WTC11 (cell line): Measurements from ENCODE around the gene CD82.

ENCODE experiments used
- CBFB ChIP-seq: sonication (generic); formaldehyde crosslinking; IDR thresholded peaks from 2 replicates; pipeline ENCODE4 v1.8.1; 2022; ENCODE audit warnings: mild to moderate bottlenecking, low read depth, missing genetic modification reagents
- ELF4 ChIP-seq: sonication (generic); formaldehyde crosslinking; IDR thresholded peaks from 2 replicates; pipeline ENCODE4 v1.8.1; 2022; ENCODE audit warnings: low read depth, mild to moderate bottlenecking, moderate library complexity, missing genetic modification reagents
- JUN ChIP-seq: sonication (generic); formaldehyde crosslinking; IDR thresholded peaks from 2 replicates; pipeline ENCODE4 v1.8.0; 2023; ENCODE audit warnings: mild to moderate bottlenecking, missing genetic modification reagents
- NR3C1 ChIP-seq: sonication (generic); formaldehyde crosslinking; conservative IDR thresholded peaks from 2 replicates; pipeline ENCODE4 v1.8.1; 2023; ENCODE audit warnings: low read depth, mild to moderate bottlenecking, missing genetic modification reagents
- TF ChIP-seq, protein P1 (sequence below): fragments of 200-600 bp; IDR thresholded peaks from 2 replicates; pipeline ENCODE4 v1.8.0; 2022; ENCODE audit warnings: antibody characterized with exemption
- TF ChIP-seq, protein P2 (sequence below): sonication (generic); formaldehyde crosslinking; IDR thresholded peaks from 2 replicates; pipeline ENCODE4 v1.8.1; 2023; ENCODE audit warnings: mild to moderate bottlenecking, missing genetic modification reagents, moderate library complexity
- TF ChIP-seq, protein P3 (sequence below): sonication (generic); formaldehyde crosslinking; IDR thresholded peaks from 2 replicates; pipeline ENCODE4 v1.8.0; 2022; ENCODE audit warnings: mild to moderate bottlenecking, missing genetic modification reagents
- TF ChIP-seq, protein P4 (sequence below): sonication (generic); formaldehyde crosslinking; IDR thresholded peaks from 2 replicates; pipeline ENCODE4 v1.8.1; 2023; ENCODE audit warnings: mild to moderate bottlenecking, missing genetic modification reagents, borderline replicate concordance
- TF ChIP-seq, protein P5 (sequence below): sonication (generic); formaldehyde crosslinking; IDR thresholded peaks from 2 replicates; pipeline ENCODE4 v1.8.1; 2022; ENCODE audit warnings: low read depth, missing genetic modification reagents, borderline replicate concordance
- TF ChIP-seq, protein P6 (sequence below): sonication (generic); formaldehyde crosslinking; IDR thresholded peaks from 2 replicates; pipeline ENCODE4 v1.8.1; 2022; ENCODE audit warnings: mild to moderate bottlenecking, moderate library complexity, missing genetic modification reagents
- TF ChIP-seq, protein P7 (sequence below): sonication (generic); formaldehyde crosslinking; IDR thresholded peaks from 2 replicates; pipeline ENCODE4 v1.8.1; 2023; ENCODE audit warnings: mild to moderate bottlenecking, moderate library complexity, missing genetic modification reagents

DNA sequence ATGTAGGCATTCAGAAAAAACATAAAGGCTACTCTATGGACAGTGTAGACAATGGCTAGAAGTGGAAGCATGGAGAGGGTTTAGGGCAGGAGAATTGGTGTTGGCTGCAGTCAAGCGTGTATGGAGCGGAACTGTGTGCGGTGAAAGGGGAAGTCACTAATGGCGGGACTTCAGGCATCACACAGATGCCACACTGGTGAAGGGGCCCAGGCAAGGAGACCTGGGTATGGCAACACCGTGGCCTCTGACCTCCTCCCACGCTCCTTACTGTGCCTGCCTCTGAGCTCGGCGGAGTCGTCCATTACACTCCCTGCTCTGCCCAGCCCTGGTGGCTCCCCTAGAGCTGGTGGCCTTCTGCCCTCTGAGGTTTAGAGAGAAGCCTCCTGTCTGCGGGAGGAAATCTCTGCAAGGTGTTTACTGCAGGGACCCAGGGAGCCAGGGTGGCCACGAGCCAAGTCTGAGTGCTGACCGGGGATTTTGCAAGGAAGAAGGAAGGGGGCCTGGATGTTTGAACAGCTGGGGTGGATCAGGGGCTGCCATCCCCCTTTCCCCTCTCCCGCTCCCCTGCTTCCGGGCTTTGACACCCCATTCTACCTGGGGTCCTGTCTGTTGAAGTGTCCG, 86.2 kb downstream of the CD82 start:
- TF ChIP-seq, protein P1, sequence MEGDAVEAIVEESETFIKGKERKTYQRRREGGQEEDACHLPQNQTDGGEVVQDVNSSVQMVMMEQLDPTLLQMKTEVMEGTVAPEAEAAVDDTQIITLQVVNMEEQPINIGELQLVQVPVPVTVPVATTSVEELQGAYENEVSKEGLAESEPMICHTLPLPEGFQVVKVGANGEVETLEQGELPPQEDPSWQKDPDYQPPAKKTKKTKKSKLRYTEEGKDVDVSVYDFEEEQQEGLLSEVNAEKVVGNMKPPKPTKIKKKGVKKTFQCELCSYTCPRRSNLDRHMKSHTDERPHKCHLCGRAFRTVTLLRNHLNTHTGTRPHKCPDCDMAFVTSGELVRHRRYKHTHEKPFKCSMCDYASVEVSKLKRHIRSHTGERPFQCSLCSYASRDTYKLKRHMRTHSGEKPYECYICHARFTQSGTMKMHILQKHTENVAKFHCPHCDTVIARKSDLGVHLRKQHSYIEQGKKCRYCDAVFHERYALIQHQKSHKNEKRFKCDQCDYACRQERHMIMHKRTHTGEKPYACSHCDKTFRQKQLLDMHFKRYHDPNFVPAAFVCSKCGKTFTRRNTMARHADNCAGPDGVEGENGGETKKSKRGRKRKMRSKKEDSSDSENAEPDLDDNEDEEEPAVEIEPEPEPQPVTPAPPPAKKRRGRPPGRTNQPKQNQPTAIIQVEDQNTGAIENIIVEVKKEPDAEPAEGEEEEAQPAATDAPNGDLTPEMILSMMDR: no peak
- TF ChIP-seq JUN (CRISPR knock-in tag) (no peak), NR3C1 (CRISPR knock-in tag) (no peak), ELF4 (CRISPR knock-in tag) (no peak), CBFB (CRISPR knock-in tag) (no peak)
- TF ChIP-seq, protein P2, sequence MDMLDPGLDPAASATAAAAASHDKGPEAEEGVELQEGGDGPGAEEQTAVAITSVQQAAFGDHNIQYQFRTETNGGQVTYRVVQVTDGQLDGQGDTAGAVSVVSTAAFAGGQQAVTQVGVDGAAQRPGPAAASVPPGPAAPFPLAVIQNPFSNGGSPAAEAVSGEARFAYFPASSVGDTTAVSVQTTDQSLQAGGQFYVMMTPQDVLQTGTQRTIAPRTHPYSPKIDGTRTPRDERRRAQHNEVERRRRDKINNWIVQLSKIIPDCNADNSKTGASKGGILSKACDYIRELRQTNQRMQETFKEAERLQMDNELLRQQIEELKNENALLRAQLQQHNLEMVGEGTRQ (CRISPR knock-in tag): no peak
- TF ChIP-seq, protein P3, sequence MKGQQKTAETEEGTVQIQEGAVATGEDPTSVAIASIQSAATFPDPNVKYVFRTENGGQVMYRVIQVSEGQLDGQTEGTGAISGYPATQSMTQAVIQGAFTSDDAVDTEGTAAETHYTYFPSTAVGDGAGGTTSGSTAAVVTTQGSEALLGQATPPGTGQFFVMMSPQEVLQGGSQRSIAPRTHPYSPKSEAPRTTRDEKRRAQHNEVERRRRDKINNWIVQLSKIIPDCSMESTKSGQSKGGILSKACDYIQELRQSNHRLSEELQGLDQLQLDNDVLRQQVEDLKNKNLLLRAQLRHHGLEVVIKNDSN: no peak
- TF ChIP-seq, protein P4, sequence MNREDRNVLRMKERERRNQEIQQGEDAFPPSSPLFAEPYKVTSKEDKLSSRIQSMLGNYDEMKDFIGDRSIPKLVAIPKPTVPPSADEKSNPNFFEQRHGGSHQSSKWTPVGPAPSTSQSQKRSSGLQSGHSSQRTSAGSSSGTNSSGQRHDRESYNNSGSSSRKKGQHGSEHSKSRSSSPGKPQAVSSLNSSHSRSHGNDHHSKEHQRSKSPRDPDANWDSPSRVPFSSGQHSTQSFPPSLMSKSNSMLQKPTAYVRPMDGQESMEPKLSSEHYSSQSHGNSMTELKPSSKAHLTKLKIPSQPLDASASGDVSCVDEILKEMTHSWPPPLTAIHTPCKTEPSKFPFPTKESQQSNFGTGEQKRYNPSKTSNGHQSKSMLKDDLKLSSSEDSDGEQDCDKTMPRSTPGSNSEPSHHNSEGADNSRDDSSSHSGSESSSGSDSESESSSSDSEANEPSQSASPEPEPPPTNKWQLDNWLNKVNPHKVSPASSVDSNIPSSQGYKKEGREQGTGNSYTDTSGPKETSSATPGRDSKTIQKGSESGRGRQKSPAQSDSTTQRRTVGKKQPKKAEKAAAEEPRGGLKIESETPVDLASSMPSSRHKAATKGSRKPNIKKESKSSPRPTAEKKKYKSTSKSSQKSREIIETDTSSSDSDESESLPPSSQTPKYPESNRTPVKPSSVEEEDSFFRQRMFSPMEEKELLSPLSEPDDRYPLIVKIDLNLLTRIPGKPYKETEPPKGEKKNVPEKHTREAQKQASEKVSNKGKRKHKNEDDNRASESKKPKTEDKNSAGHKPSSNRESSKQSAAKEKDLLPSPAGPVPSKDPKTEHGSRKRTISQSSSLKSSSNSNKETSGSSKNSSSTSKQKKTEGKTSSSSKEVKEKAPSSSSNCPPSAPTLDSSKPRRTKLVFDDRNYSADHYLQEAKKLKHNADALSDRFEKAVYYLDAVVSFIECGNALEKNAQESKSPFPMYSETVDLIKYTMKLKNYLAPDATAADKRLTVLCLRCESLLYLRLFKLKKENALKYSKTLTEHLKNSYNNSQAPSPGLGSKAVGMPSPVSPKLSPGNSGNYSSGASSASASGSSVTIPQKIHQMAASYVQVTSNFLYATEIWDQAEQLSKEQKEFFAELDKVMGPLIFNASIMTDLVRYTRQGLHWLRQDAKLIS (CRISPR knock-in tag): no peak
- TF ChIP-seq, protein P5, sequence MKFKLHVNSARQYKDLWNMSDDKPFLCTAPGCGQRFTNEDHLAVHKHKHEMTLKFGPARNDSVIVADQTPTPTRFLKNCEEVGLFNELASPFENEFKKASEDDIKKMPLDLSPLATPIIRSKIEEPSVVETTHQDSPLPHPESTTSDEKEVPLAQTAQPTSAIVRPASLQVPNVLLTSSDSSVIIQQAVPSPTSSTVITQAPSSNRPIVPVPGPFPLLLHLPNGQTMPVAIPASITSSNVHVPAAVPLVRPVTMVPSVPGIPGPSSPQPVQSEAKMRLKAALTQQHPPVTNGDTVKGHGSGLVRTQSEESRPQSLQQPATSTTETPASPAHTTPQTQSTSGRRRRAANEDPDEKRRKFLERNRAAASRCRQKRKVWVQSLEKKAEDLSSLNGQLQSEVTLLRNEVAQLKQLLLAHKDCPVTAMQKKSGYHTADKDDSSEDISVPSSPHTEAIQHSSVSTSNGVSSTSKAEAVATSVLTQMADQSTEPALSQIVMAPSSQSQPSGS (CRISPR knock-in tag): no peak
- TF ChIP-seq, protein P6, sequence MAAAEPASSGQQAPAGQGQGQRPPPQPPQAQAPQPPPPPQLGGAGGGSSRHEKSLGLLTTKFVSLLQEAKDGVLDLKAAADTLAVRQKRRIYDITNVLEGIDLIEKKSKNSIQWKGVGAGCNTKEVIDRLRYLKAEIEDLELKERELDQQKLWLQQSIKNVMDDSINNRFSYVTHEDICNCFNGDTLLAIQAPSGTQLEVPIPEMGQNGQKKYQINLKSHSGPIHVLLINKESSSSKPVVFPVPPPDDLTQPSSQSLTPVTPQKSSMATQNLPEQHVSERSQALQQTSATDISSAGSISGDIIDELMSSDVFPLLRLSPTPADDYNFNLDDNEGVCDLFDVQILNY (CRISPR knock-in tag): no peak
- TF ChIP-seq, protein P7, sequence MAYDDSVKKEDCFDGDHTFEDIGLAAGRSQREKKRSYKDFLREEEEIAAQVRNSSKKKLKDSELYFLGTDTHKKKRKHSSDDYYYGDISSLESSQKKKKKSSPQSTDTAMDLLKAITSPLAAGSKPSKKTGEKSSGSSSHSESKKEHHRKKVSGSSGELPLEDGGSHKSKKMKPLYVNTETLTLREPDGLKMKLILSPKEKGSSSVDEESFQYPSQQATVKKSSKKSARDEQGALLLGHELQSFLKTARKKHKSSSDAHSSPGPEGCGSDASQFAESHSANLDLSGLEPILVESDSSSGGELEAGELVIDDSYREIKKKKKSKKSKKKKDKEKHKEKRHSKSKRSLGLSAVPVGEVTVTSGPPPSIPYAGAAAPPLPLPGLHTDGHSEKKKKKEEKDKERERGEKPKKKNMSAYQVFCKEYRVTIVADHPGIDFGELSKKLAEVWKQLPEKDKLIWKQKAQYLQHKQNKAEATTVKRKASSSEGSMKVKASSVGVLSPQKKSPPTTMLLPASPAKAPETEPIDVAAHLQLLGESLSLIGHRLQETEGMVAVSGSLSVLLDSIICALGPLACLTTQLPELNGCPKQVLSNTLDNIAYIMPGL (CRISPR knock-in tag): no peak
